Colonic mucosa (tissue), 4 donors: ENCODE data around the gene CXCL14. TPM values are rescaled to one million over a fixed set of nuclear protein-coding genes. Genes with fewer than 3 reads are reported as not detected.

Experiments used
- DNase-seq: peaks from one replicate; pipeline ENCODE4 v3.0.0-alpha.2; 2020
- H3K27ac ChIP-seq: fragments of 200-600 bp; one replicate; pipeline ENCODE4 v1.8.0; 2021
- H3K27me3 ChIP-seq: fragments of 200-600 bp; one replicate; pipeline ENCODE4 v1.8.0; 2021
- H3K36me3 ChIP-seq: fragments of 200-600 bp; one replicate; pipeline ENCODE4 v1.8.0; 2021
- H3K4me1 ChIP-seq: fragments of 200-600 bp; one replicate; pipeline ENCODE4 v1.8.0; 2021; ENCODE audit warnings: mild to moderate bottlenecking
- H3K4me3 ChIP-seq: fragments of 200-600 bp; one replicate; pipeline ENCODE4 v1.8.0; 2021
- H3K9ac ChIP-seq, 2 donors: one replicate each; pipeline ENCODE4 v1.7.0; 2013; ENCODE audit warnings: control low read depth in 2 of 2, low read depth in 2 of 2, low read length in 2 of 2
- H3K9me3 ChIP-seq: fragments of 200-600 bp; one replicate; pipeline ENCODE4 v1.8.0; 2021
- intact Hi-C: fragments of 100-400 bp; cut with DNase I; formaldehyde crosslinking; loops from one replicate; pipeline ENCODE4 v1.14.1; 2022
- total RNA-seq, 2 donors: library from RNA; stranded (reverse); fragmentation: NEBNext Ultra II Directional in 1 of 2; extraction: Animal tissue kit (Norgen Biotek cat#: 25700) in 1 of 2; gene quantifications; one replicate each; pipeline ENCODE4 v1.2.1, GENCODE V29; 2021
- TF ChIP-seq, protein P1 (sequence below): fragments of 200-600 bp; IDR thresholded peaks from one replicate; pipeline ENCODE4 v1.8.0; 2022; ENCODE audit warnings: antibody characterized with exemption, mild to moderate bottlenecking
- donor health status: healthy.
- donor health status: DM: no; HTN: no; CAD: no.
- donor health status: DM: no; HTN: no; CAD: no.

CXCL14 gene
- total RNA-seq, 2 donors from 2014 or later, result 29.8 to 68.2 TPM

DNA sequence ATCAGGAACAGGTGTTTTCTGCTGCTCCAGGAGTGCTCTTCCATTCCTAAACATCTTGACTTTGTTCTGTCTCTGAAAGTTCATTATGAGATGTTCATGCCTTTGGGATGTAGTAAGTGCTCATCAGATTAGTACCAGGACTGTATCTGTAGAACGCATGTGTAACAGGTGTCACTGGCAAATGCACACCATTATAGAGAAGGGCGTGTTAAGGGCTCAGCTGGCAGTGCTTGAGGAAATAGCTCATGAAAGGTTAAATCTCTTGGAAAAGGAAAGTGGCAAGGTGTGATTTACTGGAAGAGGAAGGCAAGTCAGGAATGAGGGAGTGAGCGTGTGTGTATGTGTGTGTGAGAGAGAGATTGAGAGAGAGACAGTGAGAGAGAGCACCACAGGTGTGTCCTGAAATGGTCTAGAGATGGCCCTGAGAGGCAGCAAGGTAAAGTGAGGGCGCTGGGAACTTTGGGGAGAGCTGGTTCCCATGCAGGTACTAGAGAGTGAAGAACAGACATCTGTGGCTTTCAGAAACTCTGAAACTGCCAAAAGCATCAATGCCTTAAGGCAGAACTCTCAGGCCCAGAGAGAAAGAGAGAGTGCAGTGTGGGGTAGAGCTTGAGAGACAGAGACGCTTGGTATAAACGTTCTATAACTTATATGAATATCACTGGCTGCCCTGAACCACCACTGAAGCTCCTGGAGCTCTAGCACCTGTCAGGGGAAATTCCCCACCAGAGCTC is 13.7 kb upstream of the CXCL14 start:
- TF ChIP-seq, protein P1, sequence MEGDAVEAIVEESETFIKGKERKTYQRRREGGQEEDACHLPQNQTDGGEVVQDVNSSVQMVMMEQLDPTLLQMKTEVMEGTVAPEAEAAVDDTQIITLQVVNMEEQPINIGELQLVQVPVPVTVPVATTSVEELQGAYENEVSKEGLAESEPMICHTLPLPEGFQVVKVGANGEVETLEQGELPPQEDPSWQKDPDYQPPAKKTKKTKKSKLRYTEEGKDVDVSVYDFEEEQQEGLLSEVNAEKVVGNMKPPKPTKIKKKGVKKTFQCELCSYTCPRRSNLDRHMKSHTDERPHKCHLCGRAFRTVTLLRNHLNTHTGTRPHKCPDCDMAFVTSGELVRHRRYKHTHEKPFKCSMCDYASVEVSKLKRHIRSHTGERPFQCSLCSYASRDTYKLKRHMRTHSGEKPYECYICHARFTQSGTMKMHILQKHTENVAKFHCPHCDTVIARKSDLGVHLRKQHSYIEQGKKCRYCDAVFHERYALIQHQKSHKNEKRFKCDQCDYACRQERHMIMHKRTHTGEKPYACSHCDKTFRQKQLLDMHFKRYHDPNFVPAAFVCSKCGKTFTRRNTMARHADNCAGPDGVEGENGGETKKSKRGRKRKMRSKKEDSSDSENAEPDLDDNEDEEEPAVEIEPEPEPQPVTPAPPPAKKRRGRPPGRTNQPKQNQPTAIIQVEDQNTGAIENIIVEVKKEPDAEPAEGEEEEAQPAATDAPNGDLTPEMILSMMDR, result no peak
- DNase-seq, result no peak
- H3K4me1 ChIP-seq, result no peaks in the 10 kb centered on the region
- no peaks in the 10 kb centered on the region for H3K27me3 ChIP-seq
- intact Hi-C loops, result no loop called here
- H3K4me3 ChIP-seq, result no peak overlapping the region
- no peaks in the 10 kb centered on the region for H3K9me3 ChIP-seq
- H3K36me3 ChIP-seq, result no peaks in the 10 kb centered on the region
- H3K27ac ChIP-seq, result no peak overlapping the region
- no peak overlapping the region for H3K9ac ChIP-seq

DNA sequence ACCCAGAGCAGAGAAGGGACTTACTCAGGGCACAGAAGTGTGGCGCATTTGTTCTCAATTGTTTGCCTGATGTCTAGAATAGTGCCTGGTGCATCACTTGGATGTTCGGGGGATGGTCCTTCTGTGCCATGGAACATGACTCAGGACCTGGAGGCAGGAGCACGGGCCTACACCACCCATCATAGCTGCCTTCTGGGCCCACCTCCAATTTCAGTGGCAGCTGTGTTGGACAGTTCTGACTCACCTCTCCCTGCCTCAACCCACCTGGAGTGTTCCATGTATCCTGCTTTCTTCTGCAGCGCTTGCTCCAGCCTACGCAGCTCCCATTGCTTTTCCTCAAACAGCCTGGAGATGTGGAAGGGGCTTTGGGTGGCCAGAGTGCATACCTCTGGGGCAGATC is 12.5 kb upstream of the CXCL14 start:
- no peaks in the 10 kb centered on the region for H3K4me1 ChIP-seq
- H3K36me3 ChIP-seq, result no peaks in the 10 kb centered on the region
- no peak overlapping the region for H3K27ac ChIP-seq
- H3K27me3 ChIP-seq, result no peaks in the 10 kb centered on the region
- DNase-seq, result no peak
- H3K4me3 ChIP-seq, result no peak overlapping the region
- no peak overlapping the region for H3K9ac ChIP-seq
- H3K9me3 ChIP-seq, result no peaks in the 10 kb centered on the region
- TF ChIP-seq, protein P1, result no peak
- intact Hi-C loops, result no loop called here

GRCh38 chr5:135589152-135589551 is 10.4 kb upstream of the CXCL14 start:
- no peak overlapping the region for H3K4me3 ChIP-seq
- TF ChIP-seq, protein P1, result no peak
- intact Hi-C loops, result no loop called here
- H3K9ac ChIP-seq, result no peak overlapping the region
- no peaks in the 10 kb centered on the region for H3K9me3 ChIP-seq
- no peak for DNase-seq
- H3K27ac ChIP-seq, result no peak overlapping the region
- no peaks in the 10 kb centered on the region for H3K27me3 ChIP-seq
- H3K4me1 ChIP-seq, result no peaks in the 10 kb centered on the region
- no peaks in the 10 kb centered on the region for H3K36me3 ChIP-seq

GRCh38 chr5:135587721-135588663 is 9.2 kb upstream of the CXCL14 start:
- TF ChIP-seq, protein P1, result no peak
- no peak overlapping the region for H3K27ac ChIP-seq
- DNase-seq, result no peak

DNA sequence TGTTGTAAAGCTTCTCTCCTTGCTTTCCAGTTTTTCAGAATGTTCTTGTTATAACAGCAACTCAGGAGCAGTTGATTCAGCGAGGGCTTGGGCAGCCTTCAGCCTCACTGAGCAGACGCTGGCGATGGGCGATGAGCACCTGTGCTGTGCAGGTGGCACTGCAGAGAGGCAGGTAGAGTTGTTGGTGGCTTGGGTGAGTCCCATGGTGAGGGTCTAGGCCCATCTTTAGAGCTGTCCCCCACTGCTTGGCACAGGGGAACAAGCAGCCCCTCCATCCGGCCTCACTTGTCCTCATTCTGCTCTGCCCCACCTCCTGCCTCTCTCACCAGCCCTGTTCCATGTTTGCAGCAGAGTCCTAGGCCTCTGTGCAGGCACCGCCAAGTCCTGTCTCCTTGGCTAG is 6.1 kb upstream of the CXCL14 start:
- Histone ChIP-seq H3K9ac (no peak overlapping the region), H3K9me3 (no peaks in the 10 kb centered on the region), H3K4me3 (no peak overlapping the region), H3K36me3 (no peaks in the 10 kb centered on the region), H3K27me3 (no peaks in the 10 kb centered on the region), H3K4me1 (no peaks in the 10 kb centered on the region), H3K27ac (no peak overlapping the region)
- TF ChIP-seq, protein P1, result no peak
- intact Hi-C loops, result no loop called here
- no peak for DNase-seq

More at GRCh38 chr5:135587721-135588663, 9.2 kb upstream of the CXCL14 start:
- Histone ChIP-seq H3K36me3 (no peaks in the 10 kb centered on the region), H3K9me3 (no peaks in the 10 kb centered on the region), H3K4me1 (no peaks in the 10 kb centered on the region), H3K4me3 (no peak overlapping the region), H3K27me3 (no peaks in the 10 kb centered on the region), H3K9ac (no peak overlapping the region)
- intact Hi-C loops, result no loop called here
